ENCODE data around the gene SPINK7.

DNA sequence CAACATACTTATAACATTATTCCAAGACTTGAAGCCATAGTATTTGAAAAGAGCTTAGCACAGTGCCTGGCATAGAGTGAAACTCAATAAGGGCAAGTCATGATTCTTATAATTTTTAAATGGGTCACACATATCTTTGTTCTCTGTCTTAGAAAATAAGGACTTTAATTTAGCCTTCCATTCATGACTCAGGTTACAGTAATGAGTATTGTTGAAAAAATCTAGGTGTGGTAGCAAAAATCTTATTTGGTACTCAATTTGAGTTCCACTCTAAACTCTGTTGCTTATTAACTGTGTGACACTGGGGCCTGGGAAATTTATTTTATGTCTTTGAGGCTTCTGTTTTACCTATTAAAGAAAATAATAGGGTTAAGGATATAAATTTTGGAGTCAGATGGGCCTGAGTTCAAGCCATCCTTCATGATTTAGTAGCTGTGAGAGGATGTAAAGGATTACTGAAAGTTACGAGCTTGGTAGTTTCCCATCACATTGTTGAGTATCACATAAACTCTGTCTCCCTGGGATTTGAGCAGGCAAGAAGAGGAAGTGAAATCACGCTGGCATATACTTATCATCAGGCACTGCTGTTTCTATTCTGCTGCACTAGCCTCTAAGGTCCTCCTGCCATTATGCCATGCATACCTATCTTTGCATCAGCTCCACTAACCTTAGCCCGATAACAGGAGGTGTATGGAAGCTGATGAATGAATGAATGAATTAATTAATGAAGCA is 24.6 kb downstream of the SPINK7 start:
- no peak for TF ChIP-seq EZH2 (optimal IDR thresholded peaks at IDR 0.05; ENCODE audit: low read depth, low read length)
- no peak for TF ChIP-seq CTCF (IDR thresholded peaks at IDR 0.05; ENCODE audit: low read length)
